T-helper 17 cell (primary cell): ENCODE data around the gene FOLR2. TPM values are rescaled to one million over a fixed set of nuclear protein-coding genes. Genes with fewer than 3 reads are reported as not detected.

Experiments used
- ATAC-seq: fragments of 150-1000 bp; cut with Tn5 transposase; 2 replicates; pipeline ENCODE4 v1.10.0; 2021; ENCODE audit warnings: mild to moderate bottlenecking, moderate library complexity
- DNase-seq, 3 donors: peaks; one replicate each; pipeline versions ENCODE4 v3.0.0 to v3.0.0-alpha.2; 2020 to 2021
- H3K9me3 ChIP-seq: one replicate; pipeline ENCODE4 v1.7.0; 2013; ENCODE audit warnings: low read length, mild to moderate bottlenecking; ENCODE audit not compliant: control insufficient read depth, poor library complexity, severe bottlenecking
- H3K27ac Mint-ChIP-seq: one replicate; pipeline ENCODE4 v1.8.0; 2022; ENCODE audit warnings: mild to moderate bottlenecking, moderate library complexity, mixed read lengths
- H3K27me3 Mint-ChIP-seq: one replicate; pipeline ENCODE4 v1.8.0; 2022; ENCODE audit warnings: mixed read lengths
- H3K36me3 Mint-ChIP-seq: one replicate; pipeline ENCODE4 v1.8.0; 2022; ENCODE audit warnings: low read depth, mixed read lengths
- H3K4me1 Mint-ChIP-seq: one replicate; pipeline ENCODE4 v1.8.0; 2022; ENCODE audit warnings: mild to moderate bottlenecking, mixed read lengths
- H3K4me3 Mint-ChIP-seq: one replicate; pipeline ENCODE4 v1.8.0; 2022; ENCODE audit warnings: mild to moderate bottlenecking, moderate library complexity, mixed read lengths
- total RNA-seq, 4 donors: library from RNA in 2 of 4; stranded (reverse) in 2 of 4; gene quantifications; one replicate each; pipeline ENCODE4 v1.2.3 and lab custom pipeline; 2022 to 2026

Gene FOLR2
- total RNA-seq, 2 donors from 2014 or later = not detected

GRCh38 chr11:72244060-72244360, 27.4 kb downstream of the FOLR2 start, which contains the start of gene PHOX2A:
Gene PHOX2A (minus strand): TSS chr11:72244176. CDS start chr11:72244004, 172 bp downstream.
- no peaks in the 10 kb centered on the region for H3K9me3 ChIP-seq
- peak within 1 kb of the TSS; percentile 0 for H3K27ac Mint-ChIP-seq
- H3K36me3 Mint-ChIP-seq = peaks cover 17% of the 10 kb centered on the region
- no peak for ATAC-seq
- no peak for DNase-seq
- H3K27me3 Mint-ChIP-seq = peaks cover 36% of the 10 kb centered on the region
- H3K4me3 Mint-ChIP-seq = peak within 1 kb of the TSS; percentile 67
- peaks cover 31% of the 10 kb centered on the region for H3K4me1 Mint-ChIP-seq

GRCh38 chr11:72244361-72245262, 28.0 kb downstream of the FOLR2 start:
- peak overlapping the region; percentile 0 for H3K27ac Mint-ChIP-seq
- DNase-seq (no peak), ATAC-seq (peak; percentile 21)
- H3K36me3 Mint-ChIP-seq = peaks cover 18% of the 10 kb centered on the region
- no peaks in the 10 kb centered on the region for H3K9me3 ChIP-seq
- peaks cover 39% of the 10 kb centered on the region for H3K27me3 Mint-ChIP-seq
- peak overlapping the region; percentile 60 for H3K4me3 Mint-ChIP-seq
- H3K4me1 Mint-ChIP-seq = peaks cover 28% of the 10 kb centered on the region

- Mint-ChIP-seq H3K27ac (no peak overlapping the region), H3K4me1 (peaks cover 26% of the 10 kb centered on the region), H3K4me3 (no peak overlapping the region), H3K27me3 (peaks cover 42% of the 10 kb centered on the region), H3K36me3 (peaks cover 20% of the 10 kb centered on the region)
- no peaks in the 10 kb centered on the region for H3K9me3 ChIP-seq
- DNase-seq (no peak), ATAC-seq (no peak)
Observed at GRCh38 chr11:72245263-72245816, 28.7 kb downstream of the FOLR2 start.

GRCh38 chr11:72247584-72247983, 31.0 kb downstream of the FOLR2 start:
- H3K9me3 ChIP-seq = no peaks in the 10 kb centered on the region
- Mint-ChIP-seq H3K36me3 (peaks cover 12% of the 10 kb centered on the region), H3K4me3 (no peak overlapping the region), H3K27ac (no peak overlapping the region), H3K4me1 (peaks cover 10% of the 10 kb centered on the region), H3K27me3 (peaks cover 39% of the 10 kb centered on the region)
- ATAC-seq = no peak
- DNase-seq = no peak

- H3K36me3 Mint-ChIP-seq = peaks cover 3% of the 10 kb centered on the region
- no peaks in the 10 kb centered on the region for H3K4me1 Mint-ChIP-seq
Observed at GRCh38 chr11:72249961-72250360, 33.4 kb downstream of the FOLR2 start.

GRCh38 chr11:72250661-72251464, 34.3 kb downstream of the FOLR2 start:
- Mint-ChIP-seq H3K4me1 (no peaks in the 10 kb centered on the region), H3K27ac (no peak overlapping the region), H3K36me3 (peaks cover 3% of the 10 kb centered on the region), H3K4me3 (no peak overlapping the region), H3K27me3 (peaks cover 50% of the 10 kb centered on the region)
- no peak for ATAC-seq
- DNase-seq = no peak
- H3K9me3 ChIP-seq = no peaks in the 10 kb centered on the region

More at GRCh38 chr11:72249961-72250360, 33.4 kb downstream of the FOLR2 start:
- H3K9me3 ChIP-seq = no peaks in the 10 kb centered on the region
- ATAC-seq = no peak
- DNase-seq = no peak
- H3K4me3 Mint-ChIP-seq = no peak overlapping the region
- no peak overlapping the region for H3K27ac Mint-ChIP-seq
- peaks cover 45% of the 10 kb centered on the region for H3K27me3 Mint-ChIP-seq

GRCh38 chr11:72251614-72252013, 35.0 kb downstream of the FOLR2 start:
- H3K27ac Mint-ChIP-seq = no peak overlapping the region
- no peaks in the 10 kb centered on the region for H3K4me1 Mint-ChIP-seq
- peaks cover 3% of the 10 kb centered on the region for H3K36me3 Mint-ChIP-seq
- DNase-seq (no peak), ATAC-seq (no peak)
- H3K9me3 ChIP-seq = no peaks in the 10 kb centered on the region
- H3K4me3 Mint-ChIP-seq = no peak overlapping the region
- H3K27me3 Mint-ChIP-seq = peaks cover 50% of the 10 kb centered on the region

GRCh38 chr11:72253392-72253791, 36.8 kb downstream of the FOLR2 start:
- ATAC-seq = no peak
- no peaks in the 10 kb centered on the region for H3K4me1 Mint-ChIP-seq
- no peaks in the 10 kb centered on the region for H3K9me3 ChIP-seq
- H3K27ac Mint-ChIP-seq = no peak overlapping the region
- peaks cover 50% of the 10 kb centered on the region for H3K27me3 Mint-ChIP-seq
- H3K4me3 Mint-ChIP-seq = peak overlapping the region; percentile 12
- no peak for DNase-seq
- H3K36me3 Mint-ChIP-seq = peaks cover 3% of the 10 kb centered on the region

GRCh38 chr11:72254299-72254993, 37.9 kb downstream of the FOLR2 start:
- no peak for ATAC-seq
- Mint-ChIP-seq H3K27me3 (peaks cover 49% of the 10 kb centered on the region), H3K36me3 (peaks cover 3% of the 10 kb centered on the region), H3K4me1 (no peaks in the 10 kb centered on the region), H3K4me3 (no peak overlapping the region), H3K27ac (no peak overlapping the region)
- no peak for DNase-seq
- H3K9me3 ChIP-seq = no peaks in the 10 kb centered on the region

GRCh38 chr11:72257570-72257969, 41.0 kb downstream of the FOLR2 start:
- Mint-ChIP-seq H3K4me3 (no peak overlapping the region), H3K27me3 (peaks cover 28% of the 10 kb centered on the region), H3K4me1 (no peaks in the 10 kb centered on the region), H3K36me3 (no peaks in the 10 kb centered on the region), H3K27ac (no peak overlapping the region)
- DNase-seq (no peak), ATAC-seq (no peak)
- no peaks in the 10 kb centered on the region for H3K9me3 ChIP-seq

GRCh38 chr11:72259490-72259889, 42.9 kb downstream of the FOLR2 start:
- Mint-ChIP-seq H3K27me3 (peaks cover 31% of the 10 kb centered on the region), H3K27ac (no peak overlapping the region), H3K4me3 (no peak overlapping the region), H3K36me3 (no peaks in the 10 kb centered on the region), H3K4me1 (peaks cover 2% of the 10 kb centered on the region)
- no peak for ATAC-seq
- H3K9me3 ChIP-seq = no peaks in the 10 kb centered on the region
- no peak for DNase-seq

GRCh38 chr11:72260574-72260973, 44.0 kb downstream of the FOLR2 start:
- no peak overlapping the region for H3K27ac Mint-ChIP-seq
- peaks cover 2% of the 10 kb centered on the region for H3K4me1 Mint-ChIP-seq
- H3K27me3 Mint-ChIP-seq = peaks cover 29% of the 10 kb centered on the region
- DNase-seq (no peak), ATAC-seq (no peak)
- no peaks in the 10 kb centered on the region for H3K9me3 ChIP-seq
- H3K36me3 Mint-ChIP-seq = peaks cover under 1% of the 10 kb centered on the region
- H3K4me3 Mint-ChIP-seq = no peak overlapping the region

GRCh38 chr11:72263361-72263760, 46.8 kb downstream of the FOLR2 start:
- Mint-ChIP-seq H3K4me1 (peaks cover 2% of the 10 kb centered on the region), H3K36me3 (peaks cover 3% of the 10 kb centered on the region), H3K4me3 (no peak overlapping the region), H3K27me3 (peaks cover 53% of the 10 kb centered on the region), H3K27ac (no peak overlapping the region)
- DNase-seq (no peak), ATAC-seq (no peak)
- H3K9me3 ChIP-seq = no peaks in the 10 kb centered on the region
